Activated naive CD4-positive, alpha-beta T cell treated with anti-CD3 and anti-CD28 coated beads for 36 hours (primary cell): ENCODE results near the gene CYP4F12. TPM values are rescaled to one million over a fixed set of nuclear protein-coding genes. Genes with fewer than 3 reads are reported as not detected.

Source experiments
- CTCF ChIA-PET: fragments of 350-600 bp; sonication (Branson Sonifier 250); formaldehyde crosslinking; loops from one replicate; lab custom pipeline; 2021; ENCODE audit warnings: antibody characterized with exemption; lab: Charles Lee
- DNase-seq: peaks from one replicate; pipeline ENCODE4 v3.0.0-alpha.2; 2020
- H3K27ac Mint-ChIP-seq: one replicate; pipeline ENCODE4 v1.8.0; 2021; ENCODE audit warnings: mild to moderate bottlenecking, mixed read lengths
- H3K27me3 Mint-ChIP-seq: one replicate; pipeline ENCODE4 v1.8.0; 2021; ENCODE audit warnings: low read depth, mixed read lengths
- H3K36me3 Mint-ChIP-seq: one replicate; pipeline ENCODE4 v1.8.0; 2021; ENCODE audit warnings: low read depth, mixed read lengths
- H3K4me1 Mint-ChIP-seq: one replicate; pipeline ENCODE4 v1.8.0; 2021; ENCODE audit warnings: low read depth, mixed read lengths
- H3K4me3 Mint-ChIP-seq: one replicate; pipeline ENCODE4 v1.8.0; 2021; ENCODE audit warnings: mild to moderate bottlenecking, moderate library complexity, mixed read lengths
- H3K9me3 Mint-ChIP-seq: one replicate; pipeline ENCODE4 v1.8.0; 2021; ENCODE audit warnings: mixed read lengths
- intact Hi-C: fragments of 100-400 bp; cut with micrococcal nuclease; formaldehyde crosslinking; loops from one replicate; pipeline ENCODE4 v1.15.1; 2023
- total RNA-seq, 2 experiments: library from RNA; stranded (reverse); gene quantifications; one replicate each; pipeline ENCODE4 v1.2.3, GENCODE V29; 2021

CYP4F12 gene
- total RNA-seq, result not detected

GRCh38 chr19:15672580-15673175, at the start of gene CYP4F12:
TSS of gene CYP4F12 (plus strand) at chr19:15673087. CDS start at chr19:15673530, 443 bp downstream.
- peak; percentile 18 for DNase-seq
- CTCF ChIA-PET, result no interaction called here
- no peak within 1 kb of the TSS for H3K27ac Mint-ChIP-seq
- no peak within 1 kb of the TSS for H3K4me3 Mint-ChIP-seq
- H3K27me3 Mint-ChIP-seq, result no peaks in the 10 kb centered on the region
- H3K36me3 Mint-ChIP-seq, result no peaks in the 10 kb centered on the region
- intact Hi-C loops, result no loop called here
- peaks cover 21% of the 10 kb centered on the region for H3K4me1 Mint-ChIP-seq
- H3K9me3 Mint-ChIP-seq, result peaks cover 6% of the 10 kb centered on the region

GRCh38 chr19:15623711-15624318, 49.1 kb upstream of the CYP4F12 start:
- Mint-ChIP-seq H3K4me1 (no peaks in the 10 kb centered on the region), H3K27ac (no peak overlapping the region), H3K4me3 (no peak overlapping the region), H3K36me3 (no peaks in the 10 kb centered on the region), H3K9me3 (no peaks in the 10 kb centered on the region), H3K27me3 (peaks cover 16% of the 10 kb centered on the region)
- CTCF ChIA-PET, result no interaction called here
- intact Hi-C loops, result loop anchor here (10.0 kb wide), 1 partner anchor 421 kb away; no protein-coding TSS in a partner anchor
- DNase-seq, result peak; percentile 14

GRCh38 chr19:15628236-15629002, 44.5 kb upstream of the CYP4F12 start:
- intact Hi-C loops, result loop anchor here (1.0 to 10.0 kb wide), 3 partner anchors 241 to 554 kb away; no protein-coding TSS in a partner anchor
- Mint-ChIP-seq H3K36me3 (no peaks in the 10 kb centered on the region), H3K27ac (no peak overlapping the region), H3K4me1 (no peaks in the 10 kb centered on the region), H3K27me3 (peaks cover 9% of the 10 kb centered on the region), H3K9me3 (no peaks in the 10 kb centered on the region), H3K4me3 (no peak overlapping the region)
- CTCF ChIA-PET, result interaction anchor here (0.6 kb wide), 1 partner anchor 451 kb away, joined by 5 read pairs; no protein-coding TSS in a partner anchor
- no peak for DNase-seq

GRCh38 chr19:15629003-15629880, 43.6 kb upstream of the CYP4F12 start:
- Mint-ChIP-seq H3K9me3 (no peaks in the 10 kb centered on the region), H3K27ac (no peak overlapping the region), H3K4me3 (no peak overlapping the region), H3K4me1 (no peaks in the 10 kb centered on the region), H3K36me3 (no peaks in the 10 kb centered on the region), H3K27me3 (peaks cover 6% of the 10 kb centered on the region)
- peak; percentile 93 for DNase-seq
- intact Hi-C loops, result loop anchor here (1.0 to 10.0 kb wide), 3 partner anchors 240 to 553 kb away; no protein-coding TSS in a partner anchor
- CTCF ChIA-PET, result interaction anchor here (0.6 to 1.8 kb wide), 8 partner anchors 12 to 586 kb away, joined by 3 to 11 read pairs (median 4); partner anchors contain the start of gene FAM32A

GRCh38 chr19:15631817-15632216, 41.1 kb upstream of the CYP4F12 start:
- CTCF ChIA-PET, result no interaction called here
- no peaks in the 10 kb centered on the region for H3K4me1 Mint-ChIP-seq
- H3K36me3 Mint-ChIP-seq, result no peaks in the 10 kb centered on the region
- H3K4me3 Mint-ChIP-seq, result no peak overlapping the region
- H3K27me3 Mint-ChIP-seq, result peaks cover 12% of the 10 kb centered on the region
- no peak overlapping the region for H3K27ac Mint-ChIP-seq
- H3K9me3 Mint-ChIP-seq, result no peaks in the 10 kb centered on the region
- DNase-seq, result peak; percentile 37
- intact Hi-C loops, result no loop called here

- Mint-ChIP-seq H3K4me3 (no peak overlapping the region), H3K27me3 (peaks cover 12% of the 10 kb centered on the region), H3K9me3 (no peaks in the 10 kb centered on the region), H3K4me1 (no peaks in the 10 kb centered on the region), H3K36me3 (no peaks in the 10 kb centered on the region), H3K27ac (no peak overlapping the region)
- DNase-seq, result no peak
- CTCF ChIA-PET, result no interaction called here
- intact Hi-C loops, result no loop called here
These were observed 39.6 kb upstream of the CYP4F12 start for GRCh38 chr19:15633082-15633835.

- H3K4me1 Mint-ChIP-seq, result no peaks in the 10 kb centered on the region
- no peak overlapping the region for H3K27ac Mint-ChIP-seq
- H3K36me3 Mint-ChIP-seq, result no peaks in the 10 kb centered on the region
- no peak overlapping the region for H3K4me3 Mint-ChIP-seq
- intact Hi-C loops, result no loop called here
- no peak for DNase-seq
- peaks cover 12% of the 10 kb centered on the region for H3K27me3 Mint-ChIP-seq
- CTCF ChIA-PET, result no interaction called here
- H3K9me3 Mint-ChIP-seq, result no peaks in the 10 kb centered on the region
These were observed 38.8 kb upstream of the CYP4F12 start for GRCh38 chr19:15634105-15634504.

- Mint-ChIP-seq H3K36me3 (no peaks in the 10 kb centered on the region), H3K27me3 (peaks cover 12% of the 10 kb centered on the region), H3K9me3 (no peaks in the 10 kb centered on the region), H3K27ac (no peak overlapping the region), H3K4me3 (no peak overlapping the region), H3K4me1 (no peaks in the 10 kb centered on the region)
- CTCF ChIA-PET, result no interaction called here
- intact Hi-C loops, result no loop called here
- no peak for DNase-seq
These were observed 37.7 kb upstream of the CYP4F12 start for GRCh38 chr19:15635016-15635805.

- H3K4me1 Mint-ChIP-seq, result no peaks in the 10 kb centered on the region
- DNase-seq, result no peak
- no peak overlapping the region for H3K27ac Mint-ChIP-seq
- intact Hi-C loops, result no loop called here
- no peak overlapping the region for H3K4me3 Mint-ChIP-seq
- no peaks in the 10 kb centered on the region for H3K9me3 Mint-ChIP-seq
- no peaks in the 10 kb centered on the region for H3K36me3 Mint-ChIP-seq
- CTCF ChIA-PET, result no interaction called here
- H3K27me3 Mint-ChIP-seq, result peaks cover 12% of the 10 kb centered on the region
These were observed 36.9 kb upstream of the CYP4F12 start for GRCh38 chr19:15636026-15636425.

- no peaks in the 10 kb centered on the region for H3K9me3 Mint-ChIP-seq
- CTCF ChIA-PET, result no interaction called here
- no peak for DNase-seq
- H3K27me3 Mint-ChIP-seq, result peaks cover 9% of the 10 kb centered on the region
- no peaks in the 10 kb centered on the region for H3K36me3 Mint-ChIP-seq
- intact Hi-C loops, result no loop called here
- H3K4me3 Mint-ChIP-seq, result no peak overlapping the region
- no peak overlapping the region for H3K27ac Mint-ChIP-seq
- no peaks in the 10 kb centered on the region for H3K4me1 Mint-ChIP-seq
These were observed 33.3 kb upstream of the CYP4F12 start for GRCh38 chr19:15639596-15639995.
